GM23338 (cell line): Measurements from ENCODE around the gene SLC7A6. TPM values are rescaled to one million over a fixed set of nuclear protein-coding genes. Genes with fewer than 3 reads are reported as not detected.

Experiments used
- ATAC-seq: fragments of 200-7000 bp; cut with Tn5 transposase; 3 replicates; pipeline ENCODE4 v1.9.1; 2020
- DNase-seq: peaks from one replicate; pipeline ENCODE4 v3.0.0-alpha.2; 2015; ENCODE audit warnings: low spot score
- H2AFZ ChIP-seq: fragments of 200-600 bp; sonication (generic); 2 replicates; pipeline ENCODE4 v1.8.0; 2016; ENCODE audit warnings: antibody characterized with exemption, mild to moderate bottlenecking, moderate library complexity
- H3F3A ChIP-seq: fragments of 200-600 bp; sonication (generic); replicated peaks from 2 replicates; pipeline ENCODE4 v1.8.0; 2017; ENCODE audit warnings: antibody characterized with exemption, mixed run types, low read depth
- H3K27ac ChIP-seq: fragments of 200-600 bp; sonication (generic); 2 replicates; pipeline ENCODE4 v1.6.1; 2016; ENCODE audit warnings: low read depth
- H3K27me3 ChIP-seq: fragments of 200-600 bp; sonication (generic); 2 replicates; pipeline ENCODE4 v1.8.0; 2016; ENCODE audit warnings: mild to moderate bottlenecking, mixed run types, moderate library complexity; ENCODE audit not compliant: insufficient read depth
- H3K36me3 ChIP-seq: fragments of 200-600 bp; sonication (generic); 2 replicates; pipeline ENCODE4 v1.8.0; 2016; ENCODE audit warnings: mild to moderate bottlenecking; ENCODE audit not compliant: insufficient read depth
- H3K4me1 ChIP-seq: fragments of 200-600 bp; sonication (generic); 2 replicates; pipeline ENCODE4 v1.8.0; 2016; ENCODE audit warnings: mild to moderate bottlenecking, moderate library complexity; ENCODE audit not compliant: insufficient read depth
- H3K4me2 ChIP-seq: fragments of 200-600 bp; sonication (generic); 2 replicates; pipeline ENCODE4 v1.7.1; 2017; ENCODE audit warnings: mixed run types
- H3K4me3 ChIP-seq: fragments of 200-600 bp; sonication (generic); 2 replicates; pipeline ENCODE4 v1.6.1; 2016; ENCODE audit warnings: mixed run types
- H3K79me2 ChIP-seq: fragments of 200-600 bp; sonication (generic); replicated peaks from 2 replicates; pipeline ENCODE4 v1.8.0; 2017; ENCODE audit warnings: mild to moderate bottlenecking; ENCODE audit not compliant: insufficient read depth
- H3K9me2 ChIP-seq: fragments of 200-600 bp; sonication (generic); 2 replicates; pipeline ENCODE4 v1.8.0; 2017; ENCODE audit not compliant: insufficient read depth
- H4K20me1 ChIP-seq: fragments of 200-600 bp; sonication (generic); replicated peaks from 2 replicates; pipeline ENCODE4 v1.8.0; 2017; ENCODE audit warnings: mild to moderate bottlenecking; ENCODE audit not compliant: insufficient read depth
- H3K27ac Mint-ChIP-seq: 2 replicates; pipeline ENCODE4 v1.8.0; 2020; ENCODE audit warnings: inconsistent platforms, mild to moderate bottlenecking, moderate library complexity, mixed read lengths
- H3K27me3 Mint-ChIP-seq: 3 replicates; pipeline ENCODE4 v1.8.0; 2022; ENCODE audit warnings: low read depth, mild to moderate bottlenecking, moderate library complexity, mixed read lengths, inconsistent platforms; ENCODE audit not compliant: insufficient read depth, poor library complexity
- H3K36me3 Mint-ChIP-seq: 3 replicates; pipeline ENCODE4 v1.8.0; 2021; ENCODE audit warnings: low read depth, mild to moderate bottlenecking, inconsistent platforms, moderate library complexity, mixed read lengths
- H3K4me1 Mint-ChIP-seq: 3 replicates; pipeline ENCODE4 v1.8.0; 2020; ENCODE audit warnings: mild to moderate bottlenecking, inconsistent platforms, mixed read lengths
- H3K4me3 Mint-ChIP-seq: 3 replicates; pipeline ENCODE4 v1.8.0; 2021; ENCODE audit warnings: moderate library complexity, mild to moderate bottlenecking, inconsistent platforms, mixed read lengths
- H3K9me3 Mint-ChIP-seq: 3 replicates; pipeline ENCODE4 v1.8.0; 2020; ENCODE audit warnings: moderate library complexity, mild to moderate bottlenecking, inconsistent platforms, mixed read lengths
- CREB1 ChIP-seq: fragments of 250-450 bp; sonication (Bioruptor Pico); IDR thresholded peaks from 2 replicates; pipeline ENCODE4 v1.5.0; 2020; ENCODE audit warnings: low read depth, mild to moderate bottlenecking, moderate library complexity
- EZH2phosphoT487 ChIP-seq: fragments of 200-600 bp; sonication (generic); IDR thresholded peaks from one replicate; pipeline ENCODE4 v1.8.1; 2018; ENCODE audit warnings: antibody characterized with exemption; ENCODE audit not compliant: unreplicated experiment
- JUNB ChIP-seq: IDR thresholded peaks from one replicate; pipeline ENCODE4 v1.6.1; 2016; ENCODE audit warnings: antibody characterized with exemption; ENCODE audit not compliant: unreplicated experiment
- NANOG ChIP-seq: IDR thresholded peaks from 2 replicates; pipeline ENCODE4 v1.6.1; 2016; ENCODE audit warnings: antibody characterized with exemption, borderline replicate concordance
- POLR2AphosphoS5 ChIP-seq: IDR thresholded peaks from 2 replicates; pipeline ENCODE4 v1.6.1; 2016; ENCODE audit warnings: antibody characterized with exemption, low read depth
- REST ChIP-seq: IDR thresholded peaks from one replicate; pipeline ENCODE4 v1.6.1; 2018; ENCODE audit warnings: antibody characterized with exemption; ENCODE audit not compliant: unreplicated experiment
- ZNF331 ChIP-seq: fragments of 250-450 bp; sonication (Bioruptor Pico); IDR thresholded peaks from 2 replicates; pipeline ENCODE4 v1.5.0; 2020; ENCODE audit warnings: low read depth, mild to moderate bottlenecking, moderate library complexity
- ZNF462 ChIP-seq: fragments of 250-450 bp; sonication (Bioruptor Pico); IDR thresholded peaks from 2 replicates; pipeline ENCODE4 v1.5.0; 2020; ENCODE audit warnings: mild to moderate bottlenecking, moderate library complexity
- polyA plus RNA-seq: library from polyadenylated mRNA; unstranded; fragments of >200 nt; fragmentation: Nextera tagmentation; extraction: Ambion mirVana; gene quantifications from 2 replicates; pipeline ENCODE4 v1.2.1, GENCODE V29; 2016
- total RNA-seq: library from RNA; depleted of rRNA; stranded (reverse); fragments of >200 nt; shearing (Covaris generic); gene quantifications from 2 replicates; pipeline ENCODE4 v1.2.3, GENCODE V29; 2014
- TF ChIP-seq, protein P1 (sequence below): IDR thresholded peaks from 2 replicates; pipeline ENCODE4 v1.6.1; 2016; ENCODE audit warnings: antibody characterized with exemption

The SLC7A6 gene
- total and polyA plus RNA-seq, 2 experiments from 2014 or later: 16.6 to 30.9 TPM

GRCh38 chr16:68284847-68285246, 20.5 kb downstream of the SLC7A6 start:
- no peaks in the 10 kb centered on the region for H3K79me2 ChIP-seq
- H3K27me3 Mint-ChIP-seq: no peaks in the 10 kb centered on the region
- no peak overlapping the region for H3K27ac ChIP-seq
- TF ChIP-seq NANOG (no peak), POLR2AphosphoS5 (no peak), ZNF462 (CRISPR knock-in tag) (no peak), CREB1 (CRISPR knock-in tag) (no peak), REST (no peak), JUNB (no peak), EZH2phosphoT487 (no peak), ZNF331 (CRISPR knock-in tag) (no peak)
- TF ChIP-seq, protein P1, sequence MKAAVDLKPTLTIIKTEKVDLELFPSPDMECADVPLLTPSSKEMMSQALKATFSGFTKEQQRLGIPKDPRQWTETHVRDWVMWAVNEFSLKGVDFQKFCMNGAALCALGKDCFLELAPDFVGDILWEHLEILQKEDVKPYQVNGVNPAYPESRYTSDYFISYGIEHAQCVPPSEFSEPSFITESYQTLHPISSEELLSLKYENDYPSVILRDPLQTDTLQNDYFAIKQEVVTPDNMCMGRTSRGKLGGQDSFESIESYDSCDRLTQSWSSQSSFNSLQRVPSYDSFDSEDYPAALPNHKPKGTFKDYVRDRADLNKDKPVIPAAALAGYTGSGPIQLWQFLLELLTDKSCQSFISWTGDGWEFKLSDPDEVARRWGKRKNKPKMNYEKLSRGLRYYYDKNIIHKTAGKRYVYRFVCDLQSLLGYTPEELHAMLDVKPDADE: no peak
- DNase-seq (no peak), ATAC-seq (no peak)
- H3K4me2 ChIP-seq: no peak overlapping the region
- no peak overlapping the region for H3K4me3 ChIP-seq
- H3K4me3 Mint-ChIP-seq: no peak overlapping the region
- H3K9me2 ChIP-seq: no peaks in the 10 kb centered on the region
- H3K36me3 Mint-ChIP-seq: peaks cover 25% of the 10 kb centered on the region
- H2AFZ ChIP-seq: no peak overlapping the region
- H3K36me3 ChIP-seq: no peaks in the 10 kb centered on the region
- no peaks in the 10 kb centered on the region for H3K4me1 ChIP-seq
- peaks cover 2% of the 10 kb centered on the region for H3K4me1 Mint-ChIP-seq
- H3K9me3 Mint-ChIP-seq: no peaks in the 10 kb centered on the region
- no peak overlapping the region for H3K27ac Mint-ChIP-seq
- H3F3A ChIP-seq: peaks cover 2% of the 10 kb centered on the region; the same call in 1 of the 2 replicates
- no peaks in the 10 kb centered on the region for H3K27me3 ChIP-seq
- peaks cover 6% of the 10 kb centered on the region; the same call in 1 of the 2 replicates for H4K20me1 ChIP-seq
